Measurements from ENCODE around the gene ST3GAL4.

ST3GAL4 gene

GRCh38 chr11:126456089-126456488, 100.6 kb downstream of the ST3GAL4 start:
- Histone ChIP-seq H3K9me3 (no peaks in the 10 kb centered on the region), H3K36me3 (no peaks in the 10 kb centered on the region), H3K4me3 (ENCODE audit: low read depth in 1 of 2, low read length in 1 of 2) (no peak overlapping the region), H3K4me1 (ENCODE audit: control insufficient read depth in 1 of 2, insufficient read depth in 1 of 2, low read depth in 1 of 2, low read length in 1 of 2) (no peaks in the 10 kb centered on the region), H3K27ac (no peak overlapping the region), H3K27me3 (no peaks in the 10 kb centered on the region)
- TF ChIP-seq CTCF (IDR thresholded peaks at IDR 0.05) = no peak

- Histone ChIP-seq H3K27me3 (no peaks in the 10 kb centered on the region), H3K9me3 (no peaks in the 10 kb centered on the region), H3K4me1 (ENCODE audit: control insufficient read depth in 1 of 2, insufficient read depth in 1 of 2, low read depth in 1 of 2, low read length in 1 of 2) (no peaks in the 10 kb centered on the region), H3K4me3 (ENCODE audit: low read depth in 1 of 2, low read length in 1 of 2) (no peak overlapping the region), H3K27ac (no peak overlapping the region), H3K36me3 (no peaks in the 10 kb centered on the region)
- TF ChIP-seq CTCF (IDR thresholded peaks at IDR 0.05) = no peak
Observed at GRCh38 chr11:126456783-126457542, 101.5 kb downstream of the ST3GAL4 start.

GRCh38 chr11:126457817-126458216, 102.3 kb downstream of the ST3GAL4 start:
- Histone ChIP-seq H3K27ac (no peak overlapping the region), H3K4me1 (ENCODE audit: control insufficient read depth in 1 of 2, insufficient read depth in 1 of 2, low read depth in 1 of 2, low read length in 1 of 2) (no peaks in the 10 kb centered on the region), H3K36me3 (no peaks in the 10 kb centered on the region), H3K27me3 (no peaks in the 10 kb centered on the region), H3K4me3 (ENCODE audit: low read depth in 1 of 2, low read length in 1 of 2) (no peak overlapping the region), H3K9me3 (no peaks in the 10 kb centered on the region)
- TF ChIP-seq CTCF (IDR thresholded peaks at IDR 0.05) = no peak

- Histone ChIP-seq H3K36me3 (no peaks in the 10 kb centered on the region), H3K27ac (no peak overlapping the region)
Observed at GRCh38 chr11:126459691-126460281, 104.3 kb downstream of the ST3GAL4 start.

GRCh38 chr11:126460417-126461095, 105.1 kb downstream of the ST3GAL4 start:
- H3K27me3 ChIP-seq = no peaks in the 10 kb centered on the region

More at GRCh38 chr11:126459691-126460281, 104.3 kb downstream of the ST3GAL4 start:
- Histone ChIP-seq H3K4me1 (ENCODE audit: control insufficient read depth in 1 of 2, insufficient read depth in 1 of 2, low read depth in 1 of 2, low read length in 1 of 2) (peaks cover 6 to 13% of the 10 kb centered on the region in 2 experiments), H3K27me3 (no peaks in the 10 kb centered on the region), H3K9me3 (no peaks in the 10 kb centered on the region), H3K4me3 (ENCODE audit: low read depth in 1 of 2, low read length in 1 of 2) (no peak overlapping the region)
- no peak for TF ChIP-seq CTCF (IDR thresholded peaks at IDR 0.05)

More at GRCh38 chr11:126460417-126461095, 105.1 kb downstream of the ST3GAL4 start:
- no peak for TF ChIP-seq CTCF (IDR thresholded peaks at IDR 0.05)
- Histone ChIP-seq H3K4me3 (ENCODE audit: low read depth in 1 of 2, low read length in 1 of 2) (no peak overlapping the region), H3K9me3 (no peaks in the 10 kb centered on the region), H3K27ac (no peak overlapping the region), H3K4me1 (ENCODE audit: control insufficient read depth in 1 of 2, insufficient read depth in 1 of 2, low read depth in 1 of 2, low read length in 1 of 2) (peaks cover 14 to 20% of the 10 kb centered on the region in 2 experiments), H3K36me3 (no peaks in the 10 kb centered on the region)
